IMR-90 (cell line): Measurements from ENCODE around the gene MRPL9.

ENCODE experiments used
- BHLHE40 ChIP-seq: fragments of 150-350 bp; IDR thresholded peaks from 2 replicates; pipeline ENCODE4 v1.6.1; 2016; ENCODE audit warnings: mild to moderate bottlenecking, low read depth, low read length
- CEBPB ChIP-seq: IDR thresholded peaks from 2 replicates; pipeline ENCODE4 v1.6.1; 2012; ENCODE audit warnings: low read depth, low read length, improper control_type of control experiment
- CHD1 ChIP-seq: IDR thresholded peaks from 2 replicates; pipeline ENCODE4 v1.6.1; 2012; ENCODE audit warnings: low read depth, low read length, improper control_type of control experiment
- FOS ChIP-seq: fragments of 150-350 bp; IDR thresholded peaks from 2 replicates; pipeline ENCODE4 v1.6.1; 2016; ENCODE audit warnings: low read depth, low read length
- MAFK ChIP-seq: IDR thresholded peaks from 2 replicates; pipeline ENCODE4 v1.6.1; 2012; ENCODE audit warnings: low read depth, low read length, improper control_type of control experiment
- MAZ ChIP-seq: IDR thresholded peaks from 2 replicates; pipeline ENCODE4 v1.6.1; 2012; ENCODE audit warnings: low read depth, mild to moderate bottlenecking, low read length, improper control_type of control experiment, moderate library complexity, borderline replicate concordance
- MXI1 ChIP-seq: IDR thresholded peaks from 2 replicates; pipeline ENCODE4 v1.6.1; 2012; ENCODE audit warnings: low read depth, mild to moderate bottlenecking, low read length, moderate library complexity, borderline replicate concordance
- POLR2A ChIP-seq: IDR thresholded peaks from 2 replicates; pipeline ENCODE4 v1.6.1; 2012; ENCODE audit warnings: mild to moderate bottlenecking, low read depth, low read length
- RAD21 ChIP-seq: IDR thresholded peaks from 2 replicates; pipeline ENCODE4 v1.6.1; 2012; ENCODE audit warnings: low read length, improper control_type of control experiment
- RCOR1 ChIP-seq: IDR thresholded peaks from 2 replicates; pipeline ENCODE4 v1.6.1; 2012; ENCODE audit warnings: mild to moderate bottlenecking, low read length, improper control_type of control experiment; ENCODE audit not compliant: insufficient replicate concordance
- SMC3 ChIP-seq: fragments of 150-350 bp; IDR thresholded peaks from 2 replicates; pipeline ENCODE4 v1.6.1; 2016; ENCODE audit warnings: low read depth, mild to moderate bottlenecking, antibody characterized with exemption, low read length, moderate library complexity
- TF ChIP-seq, protein P1 (sequence below): conservative IDR thresholded peaks from 2 replicates; pipeline ENCODE4 v1.5.1; 2012; ENCODE audit warnings: mild to moderate bottlenecking, low read depth, low read length, improper control_type of control experiment
- TF ChIP-seq, protein P2 (sequence below): fragments of 150-350 bp; IDR thresholded peaks from 2 replicates; pipeline ENCODE4 v1.6.1; 2016; ENCODE audit warnings: low read depth, mild to moderate bottlenecking, low read length, moderate library complexity, borderline replicate concordance
- TF ChIP-seq, protein P3 (sequence below): fragments of 150-350 bp; IDR thresholded peaks from 2 replicates; pipeline ENCODE4 v1.6.1; 2017; ENCODE audit warnings: mild to moderate bottlenecking, antibody characterized with exemption, low read length, low read depth

DNA sequence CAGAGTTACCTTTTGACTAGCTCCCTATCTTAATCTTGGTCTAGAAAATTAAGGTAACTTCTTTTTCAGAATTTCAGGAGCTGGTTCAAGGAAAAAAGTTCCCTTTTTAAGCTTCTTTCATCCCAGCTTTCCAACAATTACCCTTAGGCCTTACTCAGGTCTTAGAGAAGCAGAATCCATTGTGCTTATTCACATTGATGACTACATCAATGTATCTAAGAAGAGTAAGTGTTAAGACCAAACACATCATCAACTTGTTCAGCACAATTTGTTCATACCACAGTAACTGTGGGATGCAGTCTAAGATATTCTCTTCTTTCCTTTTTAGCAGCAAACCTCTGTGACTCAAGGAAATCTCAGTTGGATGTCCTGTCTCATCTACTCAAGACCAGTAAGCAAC is 4.1 kb downstream of the MRPL9 start:
- TF ChIP-seq, protein P1, sequence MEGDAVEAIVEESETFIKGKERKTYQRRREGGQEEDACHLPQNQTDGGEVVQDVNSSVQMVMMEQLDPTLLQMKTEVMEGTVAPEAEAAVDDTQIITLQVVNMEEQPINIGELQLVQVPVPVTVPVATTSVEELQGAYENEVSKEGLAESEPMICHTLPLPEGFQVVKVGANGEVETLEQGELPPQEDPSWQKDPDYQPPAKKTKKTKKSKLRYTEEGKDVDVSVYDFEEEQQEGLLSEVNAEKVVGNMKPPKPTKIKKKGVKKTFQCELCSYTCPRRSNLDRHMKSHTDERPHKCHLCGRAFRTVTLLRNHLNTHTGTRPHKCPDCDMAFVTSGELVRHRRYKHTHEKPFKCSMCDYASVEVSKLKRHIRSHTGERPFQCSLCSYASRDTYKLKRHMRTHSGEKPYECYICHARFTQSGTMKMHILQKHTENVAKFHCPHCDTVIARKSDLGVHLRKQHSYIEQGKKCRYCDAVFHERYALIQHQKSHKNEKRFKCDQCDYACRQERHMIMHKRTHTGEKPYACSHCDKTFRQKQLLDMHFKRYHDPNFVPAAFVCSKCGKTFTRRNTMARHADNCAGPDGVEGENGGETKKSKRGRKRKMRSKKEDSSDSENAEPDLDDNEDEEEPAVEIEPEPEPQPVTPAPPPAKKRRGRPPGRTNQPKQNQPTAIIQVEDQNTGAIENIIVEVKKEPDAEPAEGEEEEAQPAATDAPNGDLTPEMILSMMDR = no peak
- no peak for TF ChIP-seq MXI1
- TF ChIP-seq BHLHE40 = no peak
- TF ChIP-seq MAFK = no peak
- TF ChIP-seq, protein P2, sequence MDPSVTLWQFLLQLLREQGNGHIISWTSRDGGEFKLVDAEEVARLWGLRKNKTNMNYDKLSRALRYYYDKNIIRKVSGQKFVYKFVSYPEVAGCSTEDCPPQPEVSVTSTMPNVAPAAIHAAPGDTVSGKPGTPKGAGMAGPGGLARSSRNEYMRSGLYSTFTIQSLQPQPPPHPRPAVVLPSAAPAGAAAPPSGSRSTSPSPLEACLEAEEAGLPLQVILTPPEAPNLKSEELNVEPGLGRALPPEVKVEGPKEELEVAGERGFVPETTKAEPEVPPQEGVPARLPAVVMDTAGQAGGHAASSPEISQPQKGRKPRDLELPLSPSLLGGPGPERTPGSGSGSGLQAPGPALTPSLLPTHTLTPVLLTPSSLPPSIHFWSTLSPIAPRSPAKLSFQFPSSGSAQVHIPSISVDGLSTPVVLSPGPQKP = no peak
- no peak for TF ChIP-seq RAD21
- TF ChIP-seq POLR2A = no peak
- no peak for TF ChIP-seq RCOR1
- TF ChIP-seq CHD1 = no peak
- TF ChIP-seq, protein P3, sequence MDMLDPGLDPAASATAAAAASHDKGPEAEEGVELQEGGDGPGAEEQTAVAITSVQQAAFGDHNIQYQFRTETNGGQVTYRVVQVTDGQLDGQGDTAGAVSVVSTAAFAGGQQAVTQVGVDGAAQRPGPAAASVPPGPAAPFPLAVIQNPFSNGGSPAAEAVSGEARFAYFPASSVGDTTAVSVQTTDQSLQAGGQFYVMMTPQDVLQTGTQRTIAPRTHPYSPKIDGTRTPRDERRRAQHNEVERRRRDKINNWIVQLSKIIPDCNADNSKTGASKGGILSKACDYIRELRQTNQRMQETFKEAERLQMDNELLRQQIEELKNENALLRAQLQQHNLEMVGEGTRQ = no peak
- TF ChIP-seq SMC3 = no peak
- no peak for TF ChIP-seq MAZ
- no peak for TF ChIP-seq FOS
- no peak for TF ChIP-seq CEBPB
